ENCODE results near the gene SLC39A8.

- TF ChIP-seq CTCF (IDR thresholded peaks at IDR 0.05; ENCODE audit: low read depth, low read length, missing input control) (no peak), YY1 (IDR thresholded peaks at IDR 0.05) (no peak), HNF4G (IDR thresholded peaks at IDR 0.05) (no peak), GABPA (IDR thresholded peaks at IDR 0.05 in 1 of 2, conservative IDR thresholded peaks at IDR 0.05 in 1 of 2) (no peak), REST (IDR thresholded peaks at IDR 0.05) (no peak)
- TF ChIP-seq, protein P1, sequence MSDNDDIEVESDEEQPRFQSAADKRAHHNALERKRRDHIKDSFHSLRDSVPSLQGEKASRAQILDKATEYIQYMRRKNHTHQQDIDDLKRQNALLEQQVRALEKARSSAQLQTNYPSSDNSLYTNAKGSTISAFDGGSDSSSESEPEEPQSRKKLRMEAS (IDR thresholded peaks at IDR 0.05): no peak
These were observed 17.7 kb upstream of the SLC39A8 start for GRCh38 chr4:102362922-102363432.
